ENCODE data around the gene SRRM1. TPM values are rescaled to one million over a fixed set of nuclear protein-coding genes. Genes with fewer than 3 reads are reported as not detected.

Gene SRRM1
- total RNA-seq, 1 donor: 62.2 TPM

DNA sequence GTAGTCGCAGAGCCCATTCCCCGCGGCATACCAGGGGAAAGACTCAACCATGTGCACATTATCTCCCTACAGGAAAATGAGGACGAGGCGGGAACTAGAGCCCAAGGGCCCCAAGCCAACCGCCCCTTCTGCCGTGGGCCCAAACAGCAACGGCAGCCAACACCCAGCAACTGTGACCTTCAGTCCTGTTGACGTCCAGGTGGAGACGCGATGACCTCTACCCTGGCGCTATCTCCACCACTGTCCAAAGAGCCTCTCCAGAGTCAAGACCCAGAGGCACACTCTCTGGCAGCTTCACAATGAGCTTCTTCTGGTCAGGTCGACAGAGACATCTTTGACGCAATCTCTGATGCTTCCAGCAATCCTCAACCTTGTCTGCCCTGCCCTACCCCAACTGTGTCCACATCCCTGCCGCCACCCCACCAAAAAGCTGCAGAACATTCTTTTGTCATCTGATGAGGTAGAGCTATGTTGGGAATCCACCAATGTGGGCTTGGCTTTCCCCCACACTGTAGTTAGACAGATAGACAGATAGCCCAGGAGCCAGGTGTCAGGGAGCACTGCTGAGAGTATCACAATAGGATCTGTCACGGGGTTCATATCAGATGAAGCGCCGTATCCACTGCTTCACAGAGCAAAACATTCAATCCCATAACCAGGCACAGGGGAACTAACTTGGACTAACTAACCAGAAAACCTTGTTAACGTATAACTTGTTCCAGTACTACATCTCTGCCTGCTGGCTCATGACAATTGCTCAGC, 37.4 kb upstream of the SRRM1 start:
- TF ChIP-seq CTCF (IDR thresholded peaks at IDR 0.05; ENCODE audit: insufficient read depth, low read depth, low read length): no peak
- no peak overlapping the region for H3K4me3 ChIP-seq (ENCODE audit: low read depth, low read length)
- no peak for DNase-seq (ENCODE audit: low read depth)

GRCh38 chr1:24606296-24606605, 36.9 kb upstream of the SRRM1 start:
- TF ChIP-seq CTCF (IDR thresholded peaks at IDR 0.05; ENCODE audit: insufficient read depth, low read depth, low read length): no peak
- DNase-seq (ENCODE audit: low read depth): no peak
- no peak overlapping the region for H3K4me3 ChIP-seq (ENCODE audit: low read depth, low read length)

DNA sequence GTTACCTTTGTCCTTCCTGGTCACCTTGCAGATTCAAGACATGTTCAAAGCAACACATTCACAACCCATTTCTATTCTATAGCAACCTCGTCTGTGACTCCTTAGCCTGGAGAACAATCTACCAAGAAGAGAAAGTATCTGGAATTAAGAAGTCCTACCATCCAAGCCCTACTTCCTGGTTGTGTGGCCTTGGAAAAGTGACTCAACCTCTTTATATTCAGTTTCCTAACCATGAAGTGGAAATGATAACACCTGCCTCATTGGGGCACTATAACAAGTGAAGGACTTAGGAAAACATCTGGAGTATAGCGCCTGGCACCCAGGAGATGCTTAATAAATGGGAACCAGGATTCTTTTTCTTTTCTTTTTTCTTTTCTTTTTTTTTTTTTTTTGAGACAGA, 36.5 kb upstream of the SRRM1 start:
- H3K4me3 ChIP-seq (ENCODE audit: low read depth, low read length): no peak overlapping the region
- no peak for TF ChIP-seq CTCF (IDR thresholded peaks at IDR 0.05; ENCODE audit: insufficient read depth, low read depth, low read length)
- no peak for DNase-seq (ENCODE audit: low read depth)

GRCh38 chr1:24609949-24610517, 33.1 kb upstream of the SRRM1 start:
- no peak for DNase-seq (ENCODE audit: low read depth)
- H3K4me3 ChIP-seq (ENCODE audit: low read depth, low read length): no peak overlapping the region
- no peak for TF ChIP-seq CTCF (IDR thresholded peaks at IDR 0.05; ENCODE audit: insufficient read depth, low read depth, low read length)

GRCh38 chr1:24619376-24619775, 23.7 kb upstream of the SRRM1 start:
- no peak for TF ChIP-seq CTCF (IDR thresholded peaks at IDR 0.05; ENCODE audit: insufficient read depth, low read depth, low read length)
- DNase-seq (ENCODE audit: low read depth): no peak
- no peak overlapping the region for H3K4me3 ChIP-seq (ENCODE audit: low read depth, low read length)

GRCh38 chr1:24620678-24621077, 22.4 kb upstream of the SRRM1 start:
- no peak for TF ChIP-seq CTCF (IDR thresholded peaks at IDR 0.05; ENCODE audit: insufficient read depth, low read depth, low read length)
- no peak for DNase-seq (ENCODE audit: low read depth)
- H3K4me3 ChIP-seq (ENCODE audit: low read depth, low read length): no peak overlapping the region

DNA sequence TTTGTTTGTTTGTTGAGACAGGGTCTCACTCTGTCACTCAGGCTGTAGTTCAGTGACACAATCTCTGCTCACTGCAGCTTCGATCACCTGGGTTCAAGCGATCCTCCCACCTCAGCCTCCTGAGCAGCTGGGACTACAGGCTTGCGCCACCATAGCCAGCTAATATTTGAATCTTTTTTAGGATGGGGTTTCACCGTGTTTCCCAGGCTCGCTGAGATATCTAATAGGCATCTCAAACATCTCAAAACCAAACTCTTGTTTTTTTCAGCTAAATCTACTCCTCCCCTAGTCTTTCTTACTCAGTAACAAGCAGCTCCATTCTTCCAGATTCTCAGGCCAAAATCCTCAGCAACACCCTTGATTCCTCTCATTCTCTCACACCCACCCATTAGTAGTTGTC, 22.0 kb upstream of the SRRM1 start:
- DNase-seq (ENCODE audit: low read depth): no peak
- H3K4me3 ChIP-seq (ENCODE audit: low read depth, low read length): no peak overlapping the region
- no peak for TF ChIP-seq CTCF (IDR thresholded peaks at IDR 0.05; ENCODE audit: insufficient read depth, low read depth, low read length)

All from fibroblast of villous mesenchyme (primary cell).